Upper lobe of left lung (tissue), 4 donors: ENCODE measurements around the gene AFAP1.

Source experiments
- CTCF ChIP-seq, 6 experiments: fragments of 450-650 bp in 4 of 6; fragments of 200-600 bp in 2 of 6; sonication (generic) in 2 of 6; IDR thresholded peaks; one replicate each; pipeline ENCODE4 v1.5.1; 2016 to 2019; ENCODE audit warnings: antibody characterized with exemption in 6 of 6
- EP300 ChIP-seq, 4 donors: sonication (generic); formaldehyde crosslinking; IDR thresholded peaks; one replicate each; pipeline ENCODE4 v1.5.1; 2017; ENCODE audit warnings: antibody characterized with exemption in 4 of 4, control low read depth in 2 of 4
- POLR2A ChIP-seq, 4 donors: fragments of 450-650 bp; IDR thresholded peaks; one replicate each; pipeline ENCODE4 v1.5.1; 2016 to 2017; ENCODE audit warnings: antibody characterized with exemption in 4 of 4, mild to moderate bottlenecking in 2 of 4

GRCh38 chr4:7723625-7724024, 216.0 kb downstream of the AFAP1 start:
- TF ChIP-seq CTCF (IDR thresholded peaks at IDR 0.05) = no peak
- no peak for TF ChIP-seq EP300 (IDR thresholded peaks at IDR 0.05)
- no peak for TF ChIP-seq POLR2A (IDR thresholded peaks at IDR 0.05)
